Measurements from ENCODE around the gene SPATA6.
"Not testable (repeated sequence)": the region's sequence is repeated elsewhere in the genome, so short reads cannot be mapped to it uniquely, and the experiment has no call there.

SPATA6 gene

DNA sequence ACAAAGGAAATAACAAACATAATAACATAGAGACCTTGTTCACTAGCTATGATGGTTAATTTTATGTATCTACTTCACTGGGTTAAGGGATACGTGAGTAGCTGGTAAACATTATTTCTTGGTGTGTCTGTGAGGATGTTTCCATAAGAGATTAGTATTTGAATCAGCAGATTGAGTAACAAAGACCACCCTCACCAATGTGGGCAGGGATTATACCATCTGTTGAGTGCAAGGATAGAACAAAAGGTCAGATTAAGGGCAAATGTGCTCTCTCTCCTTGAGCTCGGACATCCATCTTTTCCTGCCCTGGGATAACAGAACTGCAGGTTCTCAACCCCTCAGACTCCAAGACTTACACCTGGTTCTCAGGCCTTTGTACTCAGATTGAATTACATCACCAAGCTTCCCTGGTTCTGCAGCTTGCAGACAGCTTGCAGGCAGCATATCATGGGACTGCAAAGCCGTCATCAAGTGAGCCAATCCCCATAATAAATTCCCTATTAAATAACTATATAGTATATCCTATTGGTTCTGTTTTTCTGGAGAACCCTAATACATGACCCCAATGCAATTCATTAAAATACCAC lies 9.2 kb downstream of the SPATA6 start:
- DNase-seq (ENCODE audit: low read depth): no peak

GRCh38 chr1:48450505-48450904 lies 21.5 kb downstream of the SPATA6 start:
- no peak for DNase-seq (ENCODE audit: low read depth)

DNA sequence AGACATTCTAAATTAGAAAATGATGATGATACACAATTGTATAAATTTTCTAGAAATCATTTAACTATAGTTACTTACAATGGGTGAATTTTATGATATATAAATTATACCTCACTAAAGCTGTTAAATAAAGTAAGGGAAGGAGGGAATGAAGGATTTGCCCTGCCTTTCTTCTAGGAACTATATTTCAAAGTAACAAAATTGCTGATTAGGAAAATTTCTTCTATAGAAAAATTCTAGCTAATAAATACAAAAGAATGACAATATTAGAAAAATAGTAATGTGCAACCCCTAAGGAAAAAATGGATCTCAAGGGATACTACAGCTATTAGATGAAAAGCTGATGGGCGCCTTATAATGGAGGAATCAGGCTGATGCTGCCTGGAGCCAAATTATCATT lies 23.1 kb downstream of the SPATA6 start:
- DNase-seq (ENCODE audit: low read depth): no peak

- DNase-seq (ENCODE audit: low read depth): not testable (repeated sequence)
These were observed 27.8 kb downstream of the SPATA6 start for GRCh38 chr1:48444186-48444585.

DNA sequence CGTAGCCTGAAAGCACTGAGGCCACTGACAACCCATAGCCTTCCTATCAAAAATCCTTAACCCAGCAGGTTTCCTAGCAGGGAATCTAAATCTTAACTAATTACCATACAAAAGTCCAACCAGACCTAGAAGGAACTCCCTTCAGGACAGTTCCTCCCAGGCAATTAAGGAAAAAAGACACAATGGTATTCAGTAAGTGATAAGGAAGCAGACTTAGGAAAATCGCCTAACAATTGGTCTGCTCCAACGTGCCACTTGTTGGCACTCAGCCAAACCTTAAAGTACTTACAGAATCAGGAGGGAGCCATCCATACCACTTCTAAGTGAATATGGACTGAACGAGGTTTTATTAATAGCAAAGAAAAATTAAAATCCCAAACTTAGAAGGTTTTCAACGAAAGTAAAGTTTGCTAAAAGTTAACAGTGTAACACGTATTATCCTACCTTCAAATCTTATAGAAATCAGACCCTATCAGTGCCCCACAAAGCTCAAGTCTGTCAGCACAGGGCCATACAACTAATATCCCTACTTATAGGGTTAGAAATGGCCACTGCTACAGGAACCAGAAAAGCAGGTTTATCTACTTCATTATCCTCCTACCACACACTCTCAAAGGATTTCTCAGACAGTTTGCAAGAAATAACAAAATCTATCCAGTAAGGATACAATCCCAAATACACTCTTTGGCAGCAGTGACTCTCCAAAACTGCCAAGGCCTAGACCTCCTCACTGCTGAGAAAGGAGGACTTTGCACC lies 29.0 kb downstream of the SPATA6 start:
- DNase-seq (ENCODE audit: low read depth): no peak

- DNase-seq (ENCODE audit: low read depth): not testable (repeated sequence)
These were observed 31.2 kb downstream of the SPATA6 start for GRCh38 chr1:48440786-48441185.

DNA sequence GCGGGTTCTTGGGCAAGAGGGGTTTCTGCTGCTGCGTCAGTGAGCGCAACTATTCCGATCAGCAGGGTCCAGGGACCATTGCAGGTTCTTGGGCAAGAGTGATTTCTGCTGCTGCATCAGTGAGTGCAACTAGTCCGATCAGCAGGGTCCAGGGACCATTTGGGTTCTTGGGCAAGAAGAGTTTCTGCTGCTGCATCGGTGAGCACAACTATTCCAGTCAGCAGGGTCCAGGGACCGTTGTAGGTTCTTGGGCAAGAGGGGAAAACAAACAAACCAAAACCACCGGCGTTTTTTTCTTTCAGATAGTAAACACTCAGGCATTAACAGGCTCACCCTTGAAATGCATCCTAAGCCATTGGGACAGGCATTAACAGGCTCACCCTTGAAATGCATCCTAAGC lies 32.6 kb downstream of the SPATA6 start:
- no peak for DNase-seq (ENCODE audit: low read depth)

- DNase-seq (ENCODE audit: low read depth): not testable (repeated sequence)
These were observed 34.6 kb downstream of the SPATA6 start for GRCh38 chr1:48437379-48437778.

- DNase-seq (ENCODE audit: low read depth): not testable (repeated sequence)
These were observed 36.5 kb downstream of the SPATA6 start for GRCh38 chr1:48435312-48436002.

GRCh38 chr1:48430832-48431231 lies 41.2 kb downstream of the SPATA6 start:
- DNase-seq (ENCODE audit: low read depth): no peak

DNA sequence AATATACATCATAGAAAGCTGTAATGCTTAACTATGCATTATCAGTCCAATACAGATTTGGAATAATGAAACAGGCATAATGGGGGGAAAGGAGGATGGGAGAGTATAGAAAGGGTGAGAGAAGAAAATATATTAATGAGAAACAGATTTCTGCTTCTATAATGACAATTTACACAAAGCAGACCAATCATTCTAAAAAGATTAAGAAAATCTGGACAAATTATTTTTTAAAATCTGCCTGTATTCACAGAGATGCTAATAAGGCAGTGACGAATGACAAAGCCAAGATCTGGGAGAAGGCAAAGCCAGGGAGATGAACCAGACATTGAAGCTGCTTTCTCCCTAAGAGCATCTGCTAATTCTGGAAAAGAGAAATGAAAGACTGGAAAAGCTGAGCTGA lies 50.0 kb downstream of the SPATA6 start:
- no peak for DNase-seq (ENCODE audit: low read depth)

DNA sequence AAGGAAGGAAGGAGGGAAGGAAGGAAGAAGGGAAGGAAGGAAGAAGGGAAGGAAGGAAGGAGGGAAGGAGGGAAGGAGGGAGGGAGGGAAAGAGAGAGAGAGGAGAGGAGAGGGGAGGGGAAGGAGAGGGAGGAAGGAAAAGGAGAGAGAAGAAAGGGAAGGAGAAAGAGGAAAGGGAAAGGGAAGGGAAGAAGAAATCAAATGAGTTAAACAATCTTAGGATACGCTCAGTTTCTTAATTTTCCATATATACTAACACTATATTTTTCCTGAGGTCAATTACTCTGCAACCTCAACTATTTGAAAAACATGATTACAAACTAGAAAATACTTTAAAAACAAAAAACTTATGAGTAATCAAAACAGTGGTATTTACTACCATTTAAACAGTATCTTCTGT lies 53.3 kb downstream of the SPATA6 start:
- no peak for DNase-seq (ENCODE audit: low read depth)

DNA sequence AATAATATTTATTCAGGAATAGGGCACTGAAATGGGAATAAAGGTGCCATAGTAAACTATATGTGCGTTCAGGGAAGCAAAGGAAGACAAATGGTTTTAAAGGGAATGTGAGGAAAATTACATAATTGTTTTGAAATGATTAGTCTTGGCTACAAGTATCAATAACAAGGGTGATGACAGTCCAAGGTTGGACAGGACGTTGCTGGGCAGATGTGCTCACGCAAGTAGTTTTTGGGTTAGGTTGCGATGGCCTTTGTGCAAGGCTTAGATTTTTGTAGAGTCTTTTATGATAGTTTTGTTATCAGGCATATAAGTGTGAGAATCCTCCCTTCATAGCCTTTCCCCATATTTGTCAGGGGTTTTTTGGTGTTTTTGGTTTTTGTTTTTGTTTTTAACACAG lies 57.0 kb downstream of the SPATA6 start:
- DNase-seq (ENCODE audit: low read depth): no peak

GRCh38 chr1:48414264-48414663 lies 57.7 kb downstream of the SPATA6 start:
- DNase-seq (ENCODE audit: low read depth): no peak

DNA sequence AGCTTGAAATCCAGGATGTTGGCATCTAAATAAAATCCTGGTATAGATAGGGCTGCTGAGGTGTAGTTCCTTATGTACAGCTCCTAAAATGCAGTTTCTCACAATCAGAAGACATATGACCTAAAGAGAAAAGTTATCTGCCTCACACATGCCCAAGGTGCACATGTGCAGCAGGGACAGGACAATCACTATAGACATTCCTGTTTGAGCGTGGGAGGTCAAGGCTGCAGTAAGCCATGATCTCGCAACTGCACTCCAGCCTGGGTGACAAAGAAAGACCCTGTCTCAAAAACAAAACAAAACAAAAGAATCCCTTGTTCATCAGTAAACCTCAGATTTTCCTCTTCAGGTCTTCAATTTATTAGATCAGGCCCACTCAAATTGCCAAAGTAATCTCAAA lies 66.1 kb downstream of the SPATA6 start:
- DNase-seq (ENCODE audit: low read depth): no peak

- DNase-seq (ENCODE audit: low read depth): no peak
These were observed 66.6 kb downstream of the SPATA6 start for GRCh38 chr1:48405400-48405799.

GRCh38 chr1:48402599-48402998 lies 69.4 kb downstream of the SPATA6 start:
- no peak for DNase-seq (ENCODE audit: low read depth)

- no peak for DNase-seq (ENCODE audit: low read depth)
These were observed 75.8 kb downstream of the SPATA6 start for GRCh38 chr1:48396208-48396607.

GRCh38 chr1:48391926-48392325 lies 80.1 kb downstream of the SPATA6 start:
- DNase-seq (ENCODE audit: low read depth): no peak

DNA sequence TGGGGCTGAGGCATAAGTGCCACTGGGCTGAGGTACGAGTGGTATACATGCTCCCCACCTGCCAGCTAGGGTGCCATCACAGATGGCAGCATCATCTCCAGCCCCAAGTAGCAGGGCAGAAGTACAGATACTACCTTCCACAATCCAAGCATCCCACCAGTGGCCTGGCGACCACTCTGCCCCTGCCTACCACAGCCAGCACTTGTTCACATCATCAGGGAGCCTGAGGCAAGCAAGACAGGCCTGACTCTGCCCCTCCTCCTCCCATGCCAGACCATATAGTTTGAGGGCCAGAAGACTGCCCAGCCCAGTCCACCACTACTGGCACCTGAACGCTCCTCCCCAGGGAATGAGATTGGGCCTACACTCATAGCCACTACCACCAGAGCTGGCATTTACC lies 84.6 kb downstream of the SPATA6 start:
- DNase-seq (ENCODE audit: low read depth): no peak

DNA sequence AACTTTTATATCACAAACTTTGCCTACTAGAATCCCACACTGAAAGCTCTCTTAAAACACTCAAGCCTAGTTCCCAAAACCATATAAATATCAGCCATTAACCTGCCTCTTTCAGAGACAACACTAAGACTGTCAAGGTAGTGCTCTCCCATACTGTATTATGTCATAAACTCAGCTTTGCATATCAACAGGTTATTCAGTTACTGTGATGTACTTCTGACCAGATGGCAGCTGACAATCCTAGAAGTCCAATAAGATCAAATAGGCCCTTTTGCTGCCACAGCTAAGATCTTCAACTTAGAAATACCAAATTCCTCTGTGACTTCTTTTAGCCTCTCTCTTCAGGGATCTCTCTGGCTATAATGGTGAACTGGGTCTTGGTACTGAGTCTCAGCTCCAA lies 97.2 kb downstream of the SPATA6 start:
- DNase-seq (ENCODE audit: low read depth): no peak

- no peak for DNase-seq (ENCODE audit: low read depth)
These were observed 100.4 kb downstream of the SPATA6 start for GRCh38 chr1:48371598-48371997.

GRCh38 chr1:48362901-48363300 lies 109.1 kb downstream of the SPATA6 start:
- no peak for DNase-seq (ENCODE audit: low read depth)

Data from HS-27A (cell line).